GM12872 (cell line): ENCODE results near the gene GABBR2.

Experiments used
- CTCF ChIP-seq: IDR thresholded peaks from 3 replicates; pipeline ENCODE4 v1.5.1; 2011; ENCODE audit warnings: low read depth, mild to moderate bottlenecking, low read length, moderate library complexity; ENCODE audit not compliant: insufficient read depth

GABBR2 gene

GRCh38 chr9:98640394-98640793 lies 68.3 kb downstream of the GABBR2 start:
- TF ChIP-seq CTCF = no peak

- no peak for TF ChIP-seq CTCF
Observed at GRCh38 chr9:98639133-98639532, 69.6 kb downstream of the GABBR2 start.

- no peak for TF ChIP-seq CTCF
Observed at GRCh38 chr9:98637381-98637780, 71.4 kb downstream of the GABBR2 start.

- TF ChIP-seq CTCF = no peak
Observed at GRCh38 chr9:98635374-98635773, 73.4 kb downstream of the GABBR2 start.

GRCh38 chr9:98634685-98635336 lies 73.9 kb downstream of the GABBR2 start:
- no peak for TF ChIP-seq CTCF

- TF ChIP-seq CTCF = no peak
Observed at GRCh38 chr9:98632839-98633238, 75.9 kb downstream of the GABBR2 start.

GRCh38 chr9:98627296-98627695 lies 81.4 kb downstream of the GABBR2 start:
- no peak for TF ChIP-seq CTCF
